ENCODE data around the gene ZNF184. TPM values are rescaled to one million over a fixed set of nuclear protein-coding genes. Genes with fewer than 3 reads are reported as not detected.

ZNF184 gene
- total and polyA plus RNA-seq, 2 of the 4 experiments (the other 2 are of a cell fraction): 2.8 to 8.1 TPM

DNA sequence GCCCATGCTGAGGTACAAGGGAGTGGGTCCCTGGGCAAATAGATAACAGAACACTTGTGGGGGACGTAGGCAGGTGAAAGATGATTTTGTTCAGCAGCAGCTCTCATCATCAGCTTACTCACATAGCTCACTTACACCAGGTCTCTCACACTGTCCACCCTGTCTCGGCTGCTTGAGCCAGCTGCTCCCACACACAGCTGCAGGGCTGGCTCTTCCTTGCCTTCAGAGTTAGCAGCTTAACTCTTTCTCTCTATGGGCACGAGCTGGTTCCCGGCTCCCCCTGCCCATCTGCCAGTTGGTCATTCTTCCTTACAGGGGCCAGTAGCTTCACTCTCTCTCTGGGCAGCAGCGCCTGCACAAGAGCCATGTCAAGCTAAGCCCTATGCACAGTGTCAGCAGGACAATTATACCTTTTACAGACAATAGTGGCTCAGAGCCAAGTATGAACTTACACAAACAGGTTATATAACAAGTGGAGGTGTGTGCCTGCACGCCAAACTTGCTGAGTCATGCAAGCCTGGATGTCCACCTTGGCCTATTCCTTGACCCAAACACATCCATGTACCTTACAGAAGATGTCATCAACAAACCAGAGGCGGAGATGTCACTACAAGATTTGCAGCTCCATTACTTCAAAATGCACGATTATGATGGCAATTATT lies 65.6 kb downstream of the ZNF184 start:
- intact Hi-C loops (cut with micrococcal nuclease) (no loop called here), dilution Hi-C loops (cut with HindIII; ENCODE audit: low sequenced_read_pairs, unreplicated experiment) (no loop called here), in situ Hi-C loops (cut with MboI; ENCODE audit: low sequenced_read_pairs) (no loop called here)
- POLR2A ChIA-PET (ENCODE audit: unreplicated experiment): no interaction called here
- no peak overlapping the region for H3K23ac ChIP-seq (ENCODE audit: low read depth, low read length)
- no peak overlapping the region for H2BK120ac ChIP-seq (ENCODE audit: low read depth, low read length)
- no peaks in the 10 kb centered on the region for H3K4me1 ChIP-seq (ENCODE audit: control insufficient read depth, insufficient read depth, low read length)
- H3K14ac ChIP-seq (replicated peaks; ENCODE audit: low read depth, low read length): no peak overlapping the region
- no peak overlapping the region for H4K91ac ChIP-seq (ENCODE audit: insufficient read depth, low read depth, low read length)
- H3K18ac ChIP-seq (ENCODE audit: low read depth, low read length): no peak overlapping the region
- H3K27me3 ChIP-seq (ENCODE audit: control insufficient read depth, insufficient read depth, low read length): no peaks in the 10 kb centered on the region
- H2AK5ac ChIP-seq (ENCODE audit: low read depth, low read length): no peak overlapping the region
- no peak overlapping the region for H2AK9ac ChIP-seq (replicated peaks; ENCODE audit: low read depth, low read length, poor library complexity)
- no peak overlapping the region for H2AFZ ChIP-seq (replicated peaks; ENCODE audit: low read length, poor library complexity)
- no peaks in the 10 kb centered on the region for H3K79me1 ChIP-seq (ENCODE audit: low read depth in 1 of 2, low read length in 2 of 2)
- no peak overlapping the region for H2BK5ac ChIP-seq (ENCODE audit: low read depth, low read length, poor library complexity, severe bottlenecking)
- peaks cover 12% of the 10 kb centered on the region for H3K9me3 ChIP-seq (ENCODE audit: control insufficient read depth, insufficient read depth, low read length)
- BruUV-seq (replicated peaks): no TSS peak
- no peak overlapping the region for H4K8ac ChIP-seq (ENCODE audit: low read depth in 2 of 2, low read length in 2 of 2)
- no peak overlapping the region for H4K5ac ChIP-seq (ENCODE audit: low read depth, low read length)
- H3K4me3 ChIP-seq (ENCODE audit: insufficient read depth, low read depth, low read length): no peak overlapping the region
- H3K56ac ChIP-seq (ENCODE audit: extremely low read depth, insufficient read depth, low read length): no peak overlapping the region
- CTCF ChIA-PET: no interaction called here
- H3K9ac ChIP-seq (ENCODE audit: low read depth, low read length): no peak overlapping the region
- H3K36me3 ChIP-seq (ENCODE audit: control insufficient read depth, insufficient read depth, low read length): no peaks in the 10 kb centered on the region
- H3K27ac ChIP-seq (ENCODE audit: insufficient read depth, low read length): no peak overlapping the region
- H4K20me1 ChIP-seq (ENCODE audit: insufficient read depth, low read length): no peaks in the 10 kb centered on the region
- TF ChIP-seq NFE2L2 (IDR thresholded peaks at IDR 0.05; ENCODE audit: low read depth, low read length): peak; percentile 75
- TF ChIP-seq CEBPB (IDR thresholded peaks at IDR 0.05; ENCODE audit: low read depth, low read length): no peak
- TF ChIP-seq POLR2A (IDR thresholded peaks at IDR 0.05; ENCODE audit: low read depth, low read length): no peak
- TF ChIP-seq, protein P1, sequence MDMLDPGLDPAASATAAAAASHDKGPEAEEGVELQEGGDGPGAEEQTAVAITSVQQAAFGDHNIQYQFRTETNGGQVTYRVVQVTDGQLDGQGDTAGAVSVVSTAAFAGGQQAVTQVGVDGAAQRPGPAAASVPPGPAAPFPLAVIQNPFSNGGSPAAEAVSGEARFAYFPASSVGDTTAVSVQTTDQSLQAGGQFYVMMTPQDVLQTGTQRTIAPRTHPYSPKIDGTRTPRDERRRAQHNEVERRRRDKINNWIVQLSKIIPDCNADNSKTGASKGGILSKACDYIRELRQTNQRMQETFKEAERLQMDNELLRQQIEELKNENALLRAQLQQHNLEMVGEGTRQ (IDR thresholded peaks at IDR 0.05; ENCODE audit: low read depth, low read length): no peak
- TF ChIP-seq RCOR1 (IDR thresholded peaks at IDR 0.05; ENCODE audit: insufficient replicate concordance, low read length): no peak
- H3K4me2 ChIP-seq (ENCODE audit: low read depth, low read length): no peak overlapping the region
- 63% methylated on average over 2 of the region's 8 CpGs; no CpG with 5 or more reads in 1 of the 2 experiments for WGBS, 2 experiments (ENCODE audit: extremely low coverage in 2 of 2, insufficient read length in 1 of 2)
- no peak overlapping the region for H3K4ac ChIP-seq (ENCODE audit: low read depth, low read length)
- H3K9me1 ChIP-seq (ENCODE audit: insufficient read depth, low read length): no peaks in the 10 kb centered on the region
- DNase-seq (no peak), ATAC-seq (ENCODE audit: low read depth) (no peak)
- no peak overlapping the region for H2BK20ac ChIP-seq (ENCODE audit: low read depth, low read length)
- no peak overlapping the region for H2BK15ac ChIP-seq (ENCODE audit: low read depth, low read length)

Measured in IMR-90 (cell line).